Dedifferentiated amniotic fluid mesenchymal stem cell (primary cell): Measurements from ENCODE around the gene ARHGEF4.
A peak's percentile ranks its signal among the peaks of the same experiment; 100 is the strongest.

Experiments used
- DNase-seq: peaks from one replicate; pipeline ENCODE4 v3.0.0-alpha.2; 2016; ENCODE audit errors: extremely low spot score

ARHGEF4 gene

GRCh38 chr2:130818809-130819208 lies 17.9 kb upstream of the ARHGEF4 start:
- no peak for DNase-seq

GRCh38 chr2:130819226-130819607 lies 17.5 kb upstream of the ARHGEF4 start:
- DNase-seq = no peak

- DNase-seq = no peak
Observed at GRCh38 chr2:130819608-130820278, 17.0 kb upstream of the ARHGEF4 start.

- peak; percentile 17 for DNase-seq
Observed at GRCh38 chr2:130820279-130820861, 16.3 kb upstream of the ARHGEF4 start.

- DNase-seq = no peak
Observed at GRCh38 chr2:130821867-130822266, 14.8 kb upstream of the ARHGEF4 start.

- DNase-seq = no peak
Observed at GRCh38 chr2:130822766-130823165, 13.9 kb upstream of the ARHGEF4 start.

- no peak for DNase-seq
Observed at GRCh38 chr2:130823171-130823885, 13.4 kb upstream of the ARHGEF4 start.

GRCh38 chr2:130823886-130824491 lies 12.7 kb upstream of the ARHGEF4 start:
- no peak for DNase-seq

- DNase-seq = peak; percentile 81
Observed at GRCh38 chr2:130824492-130825061, 12.1 kb upstream of the ARHGEF4 start.

- no peak for DNase-seq
Observed at GRCh38 chr2:130825231-130825965, 11.3 kb upstream of the ARHGEF4 start.

GRCh38 chr2:130825966-130826253 lies 10.8 kb upstream of the ARHGEF4 start:
- DNase-seq = no peak

GRCh38 chr2:130826419-130826818 lies 10.3 kb upstream of the ARHGEF4 start:
- no peak for DNase-seq

GRCh38 chr2:130826821-130827501 lies 9.8 kb upstream of the ARHGEF4 start:
- no peak for DNase-seq

GRCh38 chr2:130827502-130828251 lies 9.0 kb upstream of the ARHGEF4 start:
- DNase-seq = peak; percentile 24

GRCh38 chr2:130828461-130828860 lies 8.3 kb upstream of the ARHGEF4 start:
- DNase-seq = no peak

- no peak for DNase-seq
Observed at GRCh38 chr2:130829015-130829414, 7.7 kb upstream of the ARHGEF4 start.

GRCh38 chr2:130830538-130830937 lies 6.2 kb upstream of the ARHGEF4 start:
- no peak for DNase-seq

GRCh38 chr2:130831356-130831755 lies 5.4 kb upstream of the ARHGEF4 start:
- DNase-seq = no peak

GRCh38 chr2:130832296-130832940 lies 4.3 kb upstream of the ARHGEF4 start:
- no peak for DNase-seq
